ENCODE results near the gene VWC2L.

VWC2L gene

GRCh38 chr2:214450118-214450894, 39.5 kb downstream of the VWC2L start:
- Histone ChIP-seq H3K27me3 (ENCODE audit: insufficient read depth, poor library complexity, severe bottlenecking) (no peaks in the 10 kb centered on the region), H3K4me3 (replicated peaks; ENCODE audit: insufficient read depth, low read length) (no peak overlapping the region), H3K27ac (replicated peaks) (no peak overlapping the region)
- TF ChIP-seq POLR2AphosphoS5 (IDR thresholded peaks at IDR 0.05; ENCODE audit: low read depth) (no peak), REST (IDR thresholded peaks at IDR 0.05; ENCODE audit: insufficient replicate concordance, low read depth) (no peak), SPI1 (IDR thresholded peaks at IDR 0.05; ENCODE audit: borderline replicate concordance, low read depth) (no peak), CTCF (IDR thresholded peaks at IDR 0.05; ENCODE audit: insufficient read depth, low read length) (no peak), GABPA (IDR thresholded peaks at IDR 0.05; ENCODE audit: low read depth) (no peak)
- no peak for DNase-seq (ENCODE audit: low read depth in 1 of 2, low spot score in 1 of 2)

- Histone ChIP-seq H3K27me3 (ENCODE audit: insufficient read depth, poor library complexity, severe bottlenecking) (no peaks in the 10 kb centered on the region), H3K27ac (replicated peaks) (no peak overlapping the region), H3K4me3 (replicated peaks; ENCODE audit: insufficient read depth, low read length) (no peak overlapping the region)
- no peak for DNase-seq (ENCODE audit: low read depth in 1 of 2, low spot score in 1 of 2)
- no peak for TF ChIP-seq POLR2AphosphoS5 (IDR thresholded peaks at IDR 0.05; ENCODE audit: low read depth)
Observed at GRCh38 chr2:214451516-214452275, 40.8 kb downstream of the VWC2L start.

GRCh38 chr2:214465363-214466146, 54.7 kb downstream of the VWC2L start:
- Histone ChIP-seq H3K27ac (replicated peaks) (no peak overlapping the region), H3K27me3 (ENCODE audit: insufficient read depth, poor library complexity, severe bottlenecking) (no peaks in the 10 kb centered on the region), H3K4me3 (replicated peaks; ENCODE audit: insufficient read depth, low read length) (no peak overlapping the region)
- TF ChIP-seq CTCF (IDR thresholded peaks at IDR 0.05; ENCODE audit: insufficient read depth, low read length): no peak
- TF ChIP-seq SPI1 (IDR thresholded peaks at IDR 0.05; ENCODE audit: borderline replicate concordance, low read depth): no peak
- no peak for TF ChIP-seq REST (IDR thresholded peaks at IDR 0.05; ENCODE audit: insufficient replicate concordance, low read depth)
- TF ChIP-seq POLR2AphosphoS5 (IDR thresholded peaks at IDR 0.05; ENCODE audit: low read depth): no peak
- no peak for TF ChIP-seq GABPA (IDR thresholded peaks at IDR 0.05; ENCODE audit: low read depth)
- no peak for DNase-seq (ENCODE audit: low read depth in 1 of 2, low spot score in 1 of 2)

GRCh38 chr2:214469728-214470127, 58.9 kb downstream of the VWC2L start:
- TF ChIP-seq REST (IDR thresholded peaks at IDR 0.05; ENCODE audit: insufficient replicate concordance, low read depth): no peak
- Histone ChIP-seq H3K27ac (replicated peaks) (no peak overlapping the region), H3K27me3 (ENCODE audit: insufficient read depth, poor library complexity, severe bottlenecking) (no peaks in the 10 kb centered on the region), H3K4me3 (replicated peaks; ENCODE audit: insufficient read depth, low read length) (no peak overlapping the region)
- DNase-seq (ENCODE audit: low read depth in 1 of 2, low spot score in 1 of 2): no peak

Data from HL-60 (cell line).